CD4-positive, alpha-beta memory T cell (primary cell): ENCODE measurements around the gene BLOC1S4. TPM values are rescaled to one million over a fixed set of nuclear protein-coding genes. Genes with fewer than 3 reads are reported as not detected.

Experiments used
- polyA plus RNA-seq, 2 donors: library from polyadenylated mRNA; unstranded; fragments of 300-500 nt; fragmentation: Illumina TruSeq; gene quantifications; one replicate each; pipeline ENCODE4 v1.2.3, GENCODE V29; 2021
- total RNA-seq, 2 experiments: library from RNA; stranded (reverse); gene quantifications; one replicate each; pipeline ENCODE4 v1.2.3, GENCODE V29; 2021

The BLOC1S4 gene
- total and polyA plus RNA-seq, 4 experiments from 2014 or later, result 35.3 to 76.2 (median 55.2) TPM

Other genes starting within 250 kb of the BLOC1S4 start
- gene PPP2R2C, start 243.6 kb upstream of the BLOC1S4 start, total RNA-seq, result not detected
- gene PPP2R2C, start 243.6 kb upstream of the BLOC1S4 start, polyA plus RNA-seq, result not detected
- gene MAN2B2, start 141.0 kb upstream of the BLOC1S4 start, total RNA-seq, result 10 to 100 TPM; 51.5 to 53.2 TPM
- gene MAN2B2, start 141.0 kb upstream of the BLOC1S4 start, polyA plus RNA-seq, result 10 to 100 TPM; 11.2 to 30.6 TPM
- gene MRFAP1, start 75.5 kb upstream of the BLOC1S4 start, total RNA-seq, result 100 to 1,000 TPM; 149 to 157 TPM
- 100 to 1,000 TPM; 156 to 169 TPM for gene MRFAP1, start 75.5 kb upstream of the BLOC1S4 start, polyA plus RNA-seq
- 1 to 10 TPM; 2.0 to 2.1 TPM for gene S100P, start 22.3 kb upstream of the BLOC1S4 start, total RNA-seq
- 1 to 10 TPM; 1.3 to 3.9 TPM for gene S100P, start 22.3 kb upstream of the BLOC1S4 start, polyA plus RNA-seq
- 100 to 1,000 TPM; 127 to 134 TPM for gene MRFAP1L1, start 6.3 kb upstream of the BLOC1S4 start, total RNA-seq
- gene MRFAP1L1, start 6.3 kb upstream of the BLOC1S4 start, polyA plus RNA-seq, result 100 to 1,000 TPM; 132 to 147 TPM
- gene KIAA0232, start 66.6 kb downstream of the BLOC1S4 start, total RNA-seq, result 10 to 100 TPM; 22.1 to 24.0 TPM
- 1 to 10 TPM; 6.8 to 9.9 TPM for gene KIAA0232, start 66.6 kb downstream of the BLOC1S4 start, polyA plus RNA-seq
- gene TBC1D14, start 193.7 kb downstream of the BLOC1S4 start, total RNA-seq, result 10 to 100 TPM; 73.7 to 80.7 TPM
- 10 to 100 TPM; 40.7 to 52.2 TPM for gene TBC1D14, start 193.7 kb downstream of the BLOC1S4 start, polyA plus RNA-seq